CD4-positive, alpha-beta memory T cell (primary cell): ENCODE results near the gene ADGRA3. TPM values are rescaled to one million over a fixed set of nuclear protein-coding genes. Genes with fewer than 3 reads are reported as not detected.

Experiments
- CTCF ChIA-PET: fragments of 350-600 bp; sonication (Branson Sonifier 250); formaldehyde crosslinking; loops from one replicate; lab custom pipeline; 2021; ENCODE audit warnings: inconsistent platforms; ENCODE audit not compliant: partially characterized antibody; lab: Charles Lee
- POLR2A ChIA-PET: fragments of 350-600 bp; sonication (Branson Sonifier 250); formaldehyde crosslinking; loops from one replicate; lab custom pipeline; 2021; ENCODE audit not compliant: partially characterized antibody; lab: Charles Lee
- DNase-seq, 5 donors: peaks; one replicate each; pipeline versions ENCODE4 v3.0.0 to v3.0.0-alpha.2; 2020 to 2022; ENCODE audit warnings: mixed read lengths in 1 of 5
- H3K27ac ChIP-seq: one replicate; pipeline ENCODE4 v1.7.0; 2013; ENCODE audit warnings: low read depth, low read length
- H3K27me3 ChIP-seq: 2 replicates; pipeline ENCODE4 v1.7.0; 2013; ENCODE audit warnings: mild to moderate bottlenecking, low read length, moderate library complexity; ENCODE audit not compliant: insufficient read depth
- H3K36me3 ChIP-seq: 2 replicates; pipeline ENCODE4 v1.7.0; 2013; ENCODE audit warnings: mild to moderate bottlenecking, low read length, moderate library complexity; ENCODE audit not compliant: insufficient read depth
- H3K4me1 ChIP-seq: 2 replicates; pipeline ENCODE4 v1.7.0; 2013; ENCODE audit warnings: mild to moderate bottlenecking, low read length, moderate library complexity; ENCODE audit not compliant: insufficient read depth
- H3K4me3 ChIP-seq, 2 donors: one replicate each; pipeline ENCODE4 v1.7.0; 2013; ENCODE audit warnings: low read length in 2 of 2, mild to moderate bottlenecking in 1 of 2
- H3K9me3 ChIP-seq, 2 donors: one replicate each; pipeline ENCODE4 v1.7.0; 2013; ENCODE audit warnings: low read length in 2 of 2, control low read depth in 1 of 2; ENCODE audit not compliant: control insufficient read depth in 1 of 2
- H3K27ac Mint-ChIP-seq, 7 donors: one replicate each; pipeline ENCODE4 v1.8.0; 2020 to 2021; ENCODE audit warnings: mixed read lengths in 7 of 7, mild to moderate bottlenecking in 6 of 7, inconsistent platforms in 3 of 7, moderate library complexity in 3 of 7
- H3K27me3 Mint-ChIP-seq, 2 donors: one replicate each; pipeline ENCODE4 v1.8.0; 2020 to 2021; ENCODE audit warnings: mixed read lengths in 2 of 2
- H3K36me3 Mint-ChIP-seq, 2 donors: one replicate each; pipeline ENCODE4 v1.8.0; 2020 to 2021; ENCODE audit warnings: mixed read lengths in 2 of 2, inconsistent platforms in 1 of 2, mild to moderate bottlenecking in 1 of 2
- H3K4me1 Mint-ChIP-seq, 4 donors: one replicate each; pipeline ENCODE4 v1.8.0; 2020 to 2021; ENCODE audit warnings: mixed read lengths in 4 of 4, mild to moderate bottlenecking in 1 of 4
- H3K4me3 Mint-ChIP-seq, 8 donors: one replicate each; pipeline ENCODE4 v1.8.0; 2020 to 2021; ENCODE audit warnings: mixed read lengths in 8 of 8, mild to moderate bottlenecking in 7 of 8, moderate library complexity in 6 of 8, inconsistent platforms in 3 of 8
- H3K9me3 Mint-ChIP-seq, 8 donors: one replicate each; pipeline ENCODE4 v1.8.0; 2020 to 2021; ENCODE audit warnings: mixed read lengths in 8 of 8, mild to moderate bottlenecking in 5 of 8, inconsistent platforms in 3 of 8, moderate library complexity in 1 of 8
- intact Hi-C: fragments of 100-400 bp; cut with micrococcal nuclease; formaldehyde crosslinking; loops from one replicate; pipeline ENCODE4 v1.15.1; 2023
- polyA plus RNA-seq, 2 donors: library from polyadenylated mRNA; unstranded; fragments of 300-500 nt; fragmentation: Illumina TruSeq; gene quantifications; one replicate each; pipeline ENCODE4 v1.2.3, GENCODE V29; 2021
- total RNA-seq, 2 experiments: library from RNA; stranded (reverse); gene quantifications; one replicate each; pipeline ENCODE4 v1.2.3, GENCODE V29; 2021

ADGRA3 gene
- total and polyA plus RNA-seq, 4 experiments from 2014 or later, result 0.09 to 0.30 (median 0.20) TPM; not detected in 1

DNA sequence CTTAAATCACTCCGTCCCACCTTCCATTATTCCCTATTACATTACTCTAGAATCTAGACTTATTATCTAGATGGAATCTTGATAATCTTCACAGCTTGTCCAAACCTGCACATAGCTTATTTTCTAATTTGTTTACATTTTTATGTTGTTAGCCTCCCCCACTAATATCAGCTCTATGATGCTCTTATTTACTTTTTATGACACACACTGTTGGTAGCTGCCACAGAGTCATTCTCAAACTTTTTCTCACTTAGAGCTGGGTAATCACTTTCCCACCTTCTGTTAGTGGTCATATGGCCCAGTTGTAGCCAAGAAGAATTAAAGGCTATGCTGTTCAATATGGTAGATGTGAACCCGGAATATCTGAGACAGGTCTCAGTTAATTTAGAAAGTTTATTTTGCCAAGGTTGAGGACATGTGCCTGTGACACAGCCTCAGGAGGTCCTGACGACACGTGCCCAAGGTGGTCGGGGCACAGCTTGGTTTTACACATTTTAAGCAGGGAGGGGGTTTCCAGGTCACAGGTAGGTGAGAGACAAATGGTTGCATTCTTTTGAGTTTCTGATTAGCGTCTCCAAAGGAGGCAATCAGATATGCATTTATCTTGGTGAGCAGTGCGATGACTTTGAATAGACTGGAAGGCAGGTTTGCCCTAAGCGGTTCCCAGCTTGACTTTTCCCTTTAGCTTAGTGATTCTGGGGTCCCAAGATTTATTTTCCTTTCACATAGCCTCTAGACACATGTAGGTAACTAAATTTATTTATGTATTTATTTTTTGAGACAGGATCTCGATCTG lies 7.0 kb upstream of the ADGRA3 start:
- Mint-ChIP-seq H3K4me1 (no peaks in the 10 kb centered on the region), H3K27ac (no peak overlapping the region), H3K4me3 (no peak overlapping the region), H3K36me3 (no peaks in the 10 kb centered on the region), H3K27me3 (peaks cover 3 to 6% of the 10 kb centered on the region in 2 donors), H3K9me3 (peaks cover 2 to 8% (median 3%) of the 10 kb centered on the region in 8 donors)
- intact Hi-C loops, result no loop called here
- ChIA-PET POLR2A (no interaction called here), CTCF (no interaction called here)
- no peak for DNase-seq
- Histone ChIP-seq H3K4me3 (no peak overlapping the region), H3K9me3 (no peaks in the 10 kb centered on the region), H3K27me3 (no peaks in the 10 kb centered on the region), H3K4me1 (no peaks in the 10 kb centered on the region), H3K27ac (no peak overlapping the region), H3K36me3 (no peaks in the 10 kb centered on the region)

DNA sequence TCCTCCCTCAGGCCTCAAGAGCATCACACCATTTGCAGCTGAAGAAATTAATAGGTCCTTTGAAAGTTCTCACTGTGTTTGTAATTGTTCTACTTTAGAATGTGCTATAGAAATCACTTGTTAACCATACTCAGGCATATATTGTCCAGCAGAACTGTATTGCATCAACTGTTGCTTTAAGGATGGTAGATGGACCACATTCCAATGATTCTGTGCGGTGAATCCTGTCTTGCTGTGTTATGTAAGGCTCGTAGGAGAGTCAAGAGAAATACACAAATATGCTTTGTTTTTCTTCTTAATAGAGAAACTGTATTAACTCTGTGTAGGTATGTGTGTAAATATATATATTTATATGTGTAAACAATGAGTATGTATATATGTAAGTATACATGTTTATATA lies 6.3 kb upstream of the ADGRA3 start:
- ChIA-PET POLR2A (no interaction called here), CTCF (no interaction called here)
- Mint-ChIP-seq H3K4me3 (no peak overlapping the region), H3K9me3 (peaks cover 0 to 8% (median 3%) of the 10 kb centered on the region in 8 donors), H3K27me3 (peaks cover 3 to 6% of the 10 kb centered on the region in 2 donors), H3K4me1 (no peaks in the 10 kb centered on the region), H3K27ac (no peak overlapping the region), H3K36me3 (no peaks in the 10 kb centered on the region)
- Histone ChIP-seq H3K27ac (no peak overlapping the region), H3K4me1 (no peaks in the 10 kb centered on the region), H3K27me3 (no peaks in the 10 kb centered on the region), H3K4me3 (no peak overlapping the region), H3K36me3 (no peaks in the 10 kb centered on the region), H3K9me3 (no peaks in the 10 kb centered on the region)
- DNase-seq, result no peak
- intact Hi-C loops, result no loop called here

DNA sequence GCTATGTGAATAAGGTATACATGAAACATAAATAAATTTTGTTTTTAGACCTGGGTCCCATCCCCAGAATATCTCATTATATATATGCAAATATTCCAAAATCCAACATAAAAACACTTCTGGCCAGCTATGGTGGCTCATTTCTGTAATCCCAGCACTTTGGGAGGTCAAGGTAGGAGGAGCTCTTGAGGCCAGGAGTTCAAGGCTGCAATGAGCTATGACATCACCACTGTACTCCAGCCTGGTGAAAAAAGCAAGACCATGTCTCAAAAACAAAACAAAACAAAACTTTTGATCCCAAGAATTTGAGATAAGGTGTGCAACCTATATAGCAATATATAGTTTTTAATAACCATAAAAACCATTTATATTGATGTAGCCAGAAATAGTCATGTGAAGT lies 5.4 kb upstream of the ADGRA3 start:
- H3K27me3 ChIP-seq, result no peaks in the 10 kb centered on the region
- H3K27ac ChIP-seq, result no peak overlapping the region
- H3K9me3 ChIP-seq, result no peaks in the 10 kb centered on the region
- H3K4me1 ChIP-seq, result no peaks in the 10 kb centered on the region
- no peak for DNase-seq
- no peak overlapping the region for H3K4me3 ChIP-seq
- H3K27me3 Mint-ChIP-seq, result peaks cover 10 to 14% of the 10 kb centered on the region in 2 donors
- H3K36me3 Mint-ChIP-seq, result peaks cover 0 to 1% of the 10 kb centered on the region in 2 donors
- H3K4me3 Mint-ChIP-seq, result no peak overlapping the region
- no peak overlapping the region for H3K27ac Mint-ChIP-seq
- H3K9me3 Mint-ChIP-seq, result peaks cover 0 to 9% (median 5%) of the 10 kb centered on the region in 8 donors
- ChIA-PET POLR2A (no interaction called here), CTCF (no interaction called here)
- peaks cover 0 to 3% (median 2%) of the 10 kb centered on the region in 4 donors for H3K4me1 Mint-ChIP-seq
- no peaks in the 10 kb centered on the region for H3K36me3 ChIP-seq
- intact Hi-C loops, result no loop called here

DNA sequence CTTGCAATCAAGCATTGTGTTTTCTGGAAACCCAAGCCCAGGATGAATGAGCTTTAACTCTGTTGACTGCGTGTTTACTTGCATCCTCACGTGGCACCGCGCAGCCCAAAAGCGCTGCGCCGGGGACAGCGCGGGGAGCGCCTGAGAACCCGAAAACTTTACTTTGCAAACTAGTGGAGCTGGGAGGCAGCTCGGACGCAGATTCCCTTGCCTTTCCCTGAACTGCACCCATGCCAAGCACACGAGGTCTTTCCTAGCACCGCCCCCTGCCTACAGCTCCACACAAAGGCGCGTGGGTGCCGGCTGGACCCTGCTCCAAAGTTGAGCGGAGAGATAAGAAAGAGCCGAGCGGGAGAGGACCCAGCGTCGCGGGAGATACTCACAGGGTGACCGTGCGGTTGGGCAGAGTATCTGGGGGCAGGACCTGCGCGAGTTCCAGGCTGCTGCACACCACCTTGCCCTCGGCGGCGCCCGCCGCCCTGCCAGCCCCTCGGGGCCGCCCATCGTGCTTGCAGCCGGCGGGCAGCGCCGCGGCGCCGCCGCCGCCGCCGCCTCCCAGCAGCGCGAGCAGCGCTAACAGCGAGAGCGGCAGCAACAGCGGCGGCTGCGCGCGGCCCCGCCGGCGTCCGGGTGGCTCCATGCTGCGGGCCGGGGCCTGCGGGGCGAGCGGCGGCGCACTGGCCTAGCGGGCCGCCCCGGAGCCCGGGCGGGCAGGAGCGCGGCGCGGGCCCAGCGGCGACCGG lies 550 bp downstream of the ADGRA3 start:
- Histone ChIP-seq H3K36me3 (no peaks in the 10 kb centered on the region), H3K4me1 (no peaks in the 10 kb centered on the region), H3K27me3 (no peaks in the 10 kb centered on the region), H3K9me3 (no peaks in the 10 kb centered on the region), H3K27ac (no peak overlapping the region), H3K4me3 (no peak overlapping the region)
- POLR2A ChIA-PET, result no interaction called here
- Mint-ChIP-seq H3K4me3 (peak overlapping the region in 7 of 8 donors; percentile 43 to 81 (median 68)), H3K27ac (no peak overlapping the region), H3K9me3 (peaks cover 0 to 20% (median 9%) of the 10 kb centered on the region in 8 donors), H3K36me3 (peaks cover 0 to 2% of the 10 kb centered on the region in 2 donors), H3K27me3 (peaks cover 24 to 30% of the 10 kb centered on the region in 2 donors), H3K4me1 (peaks cover 0 to 13% (median 6%) of the 10 kb centered on the region in 4 donors)
- CTCF ChIA-PET, result no interaction called here
- intact Hi-C loops, result no loop called here
- DNase-seq, result no peak

DNA sequence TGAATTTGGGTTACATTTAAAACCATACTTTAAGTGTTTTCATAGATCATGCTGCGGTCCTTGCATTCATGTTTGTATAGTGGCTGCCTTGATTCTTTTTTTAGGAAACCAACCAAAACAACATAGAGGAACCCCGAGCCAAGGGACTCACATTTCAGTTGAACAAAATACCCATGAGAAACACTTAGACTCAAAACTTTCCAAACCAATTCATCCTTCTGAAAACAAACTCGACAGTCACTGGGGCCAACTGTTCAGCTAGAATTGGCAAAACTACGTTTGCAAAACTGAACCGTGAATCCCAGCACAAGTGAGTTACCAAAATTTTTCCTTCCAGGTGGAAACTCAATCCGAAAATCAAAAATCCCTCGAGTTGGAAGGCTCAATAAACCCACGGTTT lies 1.4 kb downstream of the ADGRA3 start:
- Mint-ChIP-seq H3K36me3 (peaks cover 0 to 2% of the 10 kb centered on the region in 2 donors), H3K4me3 (peak overlapping the region in 4 of 8 donors; percentile 6 to 52 (median 24)), H3K9me3 (peaks cover 0 to 20% (median 11%) of the 10 kb centered on the region in 8 donors), H3K27ac (no peak overlapping the region), H3K4me1 (peaks cover 0 to 13% (median 6%) of the 10 kb centered on the region in 4 donors), H3K27me3 (peaks cover 24 to 30% of the 10 kb centered on the region in 2 donors)
- H3K27ac ChIP-seq, result no peak overlapping the region
- DNase-seq, result no peak
- H3K4me1 ChIP-seq, result no peaks in the 10 kb centered on the region
- POLR2A ChIA-PET, result no interaction called here
- no peak overlapping the region for H3K4me3 ChIP-seq
- intact Hi-C loops, result no loop called here
- CTCF ChIA-PET, result no interaction called here
- H3K27me3 ChIP-seq, result no peaks in the 10 kb centered on the region
- no peaks in the 10 kb centered on the region for H3K9me3 ChIP-seq
- no peaks in the 10 kb centered on the region for H3K36me3 ChIP-seq

DNA sequence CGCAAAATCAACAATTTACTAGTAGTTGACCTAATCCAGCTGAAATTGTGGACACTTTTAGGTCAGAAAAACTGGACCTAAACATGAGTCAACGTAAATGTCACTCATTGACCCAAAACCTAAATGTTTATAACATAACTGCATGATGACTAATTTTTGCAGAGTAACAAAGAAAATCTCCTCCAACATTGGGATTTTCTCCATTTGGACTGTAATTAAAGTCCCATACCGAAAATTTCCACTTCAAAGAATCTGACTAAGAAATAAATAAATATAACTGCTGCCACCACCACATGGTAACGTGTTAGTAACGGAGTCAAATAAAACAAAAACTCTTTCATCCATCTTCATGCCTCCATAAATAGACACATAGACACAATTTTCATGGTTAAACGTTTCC lies 1.9 kb downstream of the ADGRA3 start:
- Histone ChIP-seq H3K9me3 (no peaks in the 10 kb centered on the region), H3K27ac (no peak overlapping the region), H3K4me1 (no peaks in the 10 kb centered on the region), H3K36me3 (no peaks in the 10 kb centered on the region), H3K4me3 (no peak overlapping the region), H3K27me3 (no peaks in the 10 kb centered on the region)
- POLR2A ChIA-PET, result no interaction called here
- peaks cover 0 to 13% (median 6%) of the 10 kb centered on the region in 4 donors for H3K4me1 Mint-ChIP-seq
- no peak overlapping the region for H3K27ac Mint-ChIP-seq
- H3K4me3 Mint-ChIP-seq, result no peak overlapping the region
- CTCF ChIA-PET, result no interaction called here
- DNase-seq, result no peak
- peaks cover 24 to 29% of the 10 kb centered on the region in 2 donors for H3K27me3 Mint-ChIP-seq
- intact Hi-C loops, result no loop called here
- peaks cover 0 to 2% of the 10 kb centered on the region in 2 donors for H3K36me3 Mint-ChIP-seq
- H3K9me3 Mint-ChIP-seq, result peaks cover 0 to 19% (median 11%) of the 10 kb centered on the region in 8 donors

DNA sequence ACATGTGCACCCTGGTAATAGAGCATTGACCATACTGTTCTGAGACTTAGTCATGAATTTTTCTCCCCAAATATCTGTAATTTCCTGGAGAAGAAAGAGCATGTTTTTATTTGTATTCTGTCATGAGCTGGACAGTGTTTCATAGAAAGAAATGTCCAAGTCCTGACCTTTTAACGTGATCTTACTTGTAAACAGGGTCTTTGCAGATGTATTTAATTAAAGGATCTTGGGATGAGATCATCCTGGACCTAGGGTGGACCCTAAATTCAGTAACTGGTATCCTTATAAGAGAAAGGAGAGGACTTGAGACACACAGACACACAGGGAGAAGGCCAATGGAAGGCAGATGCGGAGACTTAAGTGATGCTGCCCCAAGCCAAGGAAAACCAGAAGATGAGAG lies 3.6 kb downstream of the ADGRA3 start:
- H3K27ac Mint-ChIP-seq, result peak overlapping the region in 1 of 7 donors; percentile 29
- peaks cover 0 to 13% (median 6%) of the 10 kb centered on the region in 4 donors for H3K4me1 Mint-ChIP-seq
- no peak overlapping the region for H3K4me3 Mint-ChIP-seq
- Histone ChIP-seq H3K36me3 (no peaks in the 10 kb centered on the region), H3K4me3 (no peak overlapping the region), H3K4me1 (no peaks in the 10 kb centered on the region), H3K9me3 (no peaks in the 10 kb centered on the region), H3K27ac (no peak overlapping the region), H3K27me3 (no peaks in the 10 kb centered on the region)
- ChIA-PET POLR2A (no interaction called here), CTCF (no interaction called here)
- intact Hi-C loops, result no loop called here
- H3K27me3 Mint-ChIP-seq, result peaks cover 21 to 24% of the 10 kb centered on the region in 2 donors
- H3K9me3 Mint-ChIP-seq, result peaks cover 0 to 23% (median 12%) of the 10 kb centered on the region in 8 donors
- H3K36me3 Mint-ChIP-seq, result peaks cover 0 to 2% of the 10 kb centered on the region in 2 donors
- DNase-seq, result no peak
